Hepatocyte (in vitro differentiated cells): Measurements from ENCODE around the gene PRELID3B.

Experiments used
- EZH2 ChIP-seq: fragments of 200-600 bp; sonication (generic); IDR thresholded peaks from 2 replicates; pipeline ENCODE4 v1.6.1; 2016; ENCODE audit warnings: antibody characterized with exemption, mild to moderate bottlenecking, borderline replicate concordance
- EZH2phosphoT487 ChIP-seq: fragments of 200-600 bp; sonication (generic); IDR thresholded peaks from one replicate; pipeline ENCODE4 v1.6.1; 2018; ENCODE audit warnings: antibody characterized with exemption, mild to moderate bottlenecking, low read depth, moderate library complexity; ENCODE audit not compliant: unreplicated experiment, severe bottlenecking
- TF ChIP-seq, protein P1 (sequence below): fragments of 200-600 bp; sonication (generic); IDR thresholded peaks from 2 replicates; pipeline ENCODE4 v1.5.1; 2016; ENCODE audit warnings: antibody characterized with exemption, mild to moderate bottlenecking; ENCODE audit not compliant: poor library complexity

DNA sequence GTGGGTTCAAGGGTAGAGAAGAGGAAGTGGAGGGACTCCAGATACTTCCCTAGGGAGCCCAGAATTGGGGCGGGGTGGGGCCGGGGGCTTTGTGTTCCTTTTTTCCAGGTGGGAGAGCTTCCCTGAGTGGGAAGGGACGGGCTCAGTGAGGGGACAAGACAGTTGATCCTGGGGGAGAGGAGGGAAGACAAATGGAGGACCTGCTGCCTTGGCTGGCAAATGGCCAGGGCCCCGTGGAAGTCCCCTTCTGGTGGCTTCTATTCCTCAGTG lies 38.2 kb downstream of the PRELID3B start:
- TF ChIP-seq, protein P1, sequence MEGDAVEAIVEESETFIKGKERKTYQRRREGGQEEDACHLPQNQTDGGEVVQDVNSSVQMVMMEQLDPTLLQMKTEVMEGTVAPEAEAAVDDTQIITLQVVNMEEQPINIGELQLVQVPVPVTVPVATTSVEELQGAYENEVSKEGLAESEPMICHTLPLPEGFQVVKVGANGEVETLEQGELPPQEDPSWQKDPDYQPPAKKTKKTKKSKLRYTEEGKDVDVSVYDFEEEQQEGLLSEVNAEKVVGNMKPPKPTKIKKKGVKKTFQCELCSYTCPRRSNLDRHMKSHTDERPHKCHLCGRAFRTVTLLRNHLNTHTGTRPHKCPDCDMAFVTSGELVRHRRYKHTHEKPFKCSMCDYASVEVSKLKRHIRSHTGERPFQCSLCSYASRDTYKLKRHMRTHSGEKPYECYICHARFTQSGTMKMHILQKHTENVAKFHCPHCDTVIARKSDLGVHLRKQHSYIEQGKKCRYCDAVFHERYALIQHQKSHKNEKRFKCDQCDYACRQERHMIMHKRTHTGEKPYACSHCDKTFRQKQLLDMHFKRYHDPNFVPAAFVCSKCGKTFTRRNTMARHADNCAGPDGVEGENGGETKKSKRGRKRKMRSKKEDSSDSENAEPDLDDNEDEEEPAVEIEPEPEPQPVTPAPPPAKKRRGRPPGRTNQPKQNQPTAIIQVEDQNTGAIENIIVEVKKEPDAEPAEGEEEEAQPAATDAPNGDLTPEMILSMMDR: no peak
- TF ChIP-seq EZH2 (no peak), EZH2phosphoT487 (no peak)
